ENCODE measurements around the gene PROKR1.
A peak's percentile ranks its signal among the peaks of the same experiment; 100 is the strongest.
"Not testable (repeated sequence)": the region's sequence is repeated elsewhere in the genome, so short reads cannot be mapped to it uniquely, and the experiment has no call there.

Gene PROKR1

GRCh38 chr2:68659081-68659480, 15.7 kb downstream of the PROKR1 start:
- no peak for DNase-seq

GRCh38 chr2:68660658-68661057, 17.3 kb downstream of the PROKR1 start:
- DNase-seq, result no peak

DNA sequence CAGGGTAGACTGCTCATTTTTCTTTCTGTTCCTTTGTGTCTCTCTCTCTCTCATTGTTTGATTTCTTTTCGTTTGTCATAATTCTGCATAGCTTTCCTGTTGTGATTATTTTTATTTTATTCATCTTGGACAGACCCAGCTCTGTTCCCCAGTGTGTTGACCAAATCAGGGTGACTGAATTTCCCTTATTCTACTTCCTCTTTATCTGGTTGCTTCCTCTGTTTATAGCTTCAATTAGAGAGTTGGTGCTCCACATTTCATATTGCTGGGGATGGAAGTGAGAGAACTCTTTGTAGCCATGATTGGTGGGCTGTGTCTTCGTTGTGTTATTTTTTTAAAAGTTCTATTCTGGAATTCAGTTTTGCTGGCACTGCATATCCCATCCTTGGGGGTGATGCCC, 19.1 kb downstream of the PROKR1 start:
- peak; percentile 65 to 77 for DNase-seq

DNA sequence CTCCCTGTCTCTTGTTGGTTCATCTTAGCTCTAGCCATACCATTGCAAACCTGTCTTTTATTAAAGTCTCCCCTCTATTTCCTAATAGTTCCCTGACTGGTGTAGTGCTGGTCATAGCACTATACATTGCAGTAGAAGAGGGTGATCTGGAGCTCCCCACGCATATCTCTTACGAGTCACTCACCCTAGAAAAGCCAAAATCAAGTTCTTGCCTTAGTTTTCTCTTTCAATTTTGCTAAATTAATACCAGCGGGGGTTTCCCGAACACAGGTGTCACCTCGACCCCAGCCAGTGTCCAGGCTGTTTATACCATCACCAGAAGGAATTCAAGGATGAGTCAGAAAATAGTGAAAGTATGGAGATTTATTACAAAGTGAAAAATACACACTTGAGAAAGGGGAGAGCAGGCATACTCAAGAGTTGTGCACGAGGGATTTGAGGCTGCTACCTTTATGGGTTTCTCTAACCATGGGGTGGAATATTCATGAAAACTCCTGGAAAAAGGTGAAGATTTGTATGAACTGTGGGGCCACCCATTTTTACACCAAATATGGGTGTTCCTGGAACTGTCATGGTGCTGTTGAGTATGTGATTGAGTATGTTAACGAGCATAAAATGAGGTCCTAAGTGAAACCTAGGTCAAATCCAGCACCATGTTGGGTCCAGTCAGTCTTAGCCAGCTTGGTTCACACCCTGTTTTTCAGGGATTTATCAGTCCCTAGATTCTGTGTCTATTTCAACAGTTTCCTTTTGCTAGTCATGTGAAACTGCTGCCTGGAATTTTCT, 20.2 kb downstream of the PROKR1 start:
- no peak for DNase-seq

DNA sequence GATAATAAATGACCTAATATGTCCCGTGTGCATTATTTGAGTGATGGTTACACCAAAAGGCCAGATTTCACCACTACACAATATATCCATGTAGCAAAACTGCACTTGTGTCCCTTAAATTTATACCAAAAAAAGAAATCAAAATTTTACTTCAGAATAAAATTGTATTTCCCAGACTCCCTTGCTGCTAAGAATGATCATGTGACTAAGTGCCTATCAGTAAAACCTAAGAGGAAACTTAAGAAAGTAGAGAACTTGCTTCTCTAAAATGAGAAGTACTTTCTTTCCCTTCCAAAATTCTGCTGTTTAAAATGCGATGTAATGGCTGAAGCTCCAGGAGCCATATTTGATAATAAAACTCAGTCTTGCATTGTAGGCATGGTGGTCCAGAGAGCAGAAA, 24.0 kb downstream of the PROKR1 start:
- DNase-seq, result no peak

GRCh38 chr2:68669651-68670050, 26.3 kb downstream of the PROKR1 start:
- no peak for DNase-seq

GRCh38 chr2:68671961-68672360, 28.6 kb downstream of the PROKR1 start:
- DNase-seq, result no peak

- no peak for DNase-seq
Observed at GRCh38 chr2:68673631-68674030, 30.3 kb downstream of the PROKR1 start.

DNA sequence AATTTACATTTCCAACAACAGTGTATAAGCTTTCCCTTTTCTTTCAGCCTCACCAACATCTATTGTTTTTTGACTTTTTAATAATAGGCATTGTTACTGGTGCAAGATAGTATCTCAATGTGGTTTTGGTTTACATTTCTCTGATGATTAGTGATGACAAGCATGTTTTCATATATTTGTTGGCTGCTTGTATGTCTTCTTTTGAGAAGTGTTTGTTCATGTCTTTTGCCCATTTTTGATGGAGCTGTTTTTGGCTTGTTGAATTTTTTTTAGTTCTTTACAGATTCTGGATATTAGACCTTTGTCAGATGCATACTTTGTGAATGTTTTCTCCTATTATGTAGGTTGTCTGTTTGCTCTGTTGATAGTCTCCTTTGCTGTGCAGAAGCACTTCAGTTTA, 32.1 kb downstream of the PROKR1 start:
- DNase-seq, result no peak

- DNase-seq, result not testable (repeated sequence)
Observed at GRCh38 chr2:68677837-68678236, 34.5 kb downstream of the PROKR1 start.

DNA sequence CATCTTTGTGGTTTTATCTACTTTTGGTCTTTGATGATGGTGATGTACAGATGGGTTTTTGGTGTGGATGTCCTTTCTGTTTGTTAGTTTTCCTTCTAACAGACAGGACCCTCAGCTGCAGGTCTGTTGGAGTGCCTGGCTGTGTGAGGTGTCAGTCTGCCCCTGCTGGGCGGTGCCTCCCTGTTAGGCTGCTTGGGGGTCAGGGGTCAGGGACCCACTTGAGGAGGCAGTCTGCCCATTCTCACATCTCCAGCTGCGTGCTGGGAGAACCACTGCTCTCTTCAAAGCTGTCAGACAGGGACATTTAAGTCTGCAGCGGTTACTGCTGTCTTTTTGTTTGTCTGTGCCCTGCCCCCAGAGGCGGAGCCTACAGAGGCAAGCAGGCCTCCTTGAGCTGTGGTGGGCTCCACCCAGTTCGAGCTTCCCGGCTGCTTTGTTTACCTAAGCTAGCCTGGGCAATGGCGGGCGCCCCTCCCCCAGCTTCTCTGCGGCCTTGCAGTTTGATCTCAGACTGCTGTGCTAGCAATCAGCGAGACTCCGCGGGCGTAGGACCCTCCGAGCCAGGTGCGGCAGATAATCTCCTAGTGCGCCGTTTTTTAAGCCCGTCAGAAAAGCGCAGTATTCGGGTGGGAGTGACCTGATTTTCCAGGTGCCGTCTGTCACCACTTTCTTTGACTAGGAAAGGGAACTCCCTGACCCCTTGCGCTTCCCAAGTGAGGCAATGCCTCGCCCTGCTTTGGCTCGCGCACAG, 36.0 kb downstream of the PROKR1 start:
- not testable (repeated sequence) for DNase-seq

DNA sequence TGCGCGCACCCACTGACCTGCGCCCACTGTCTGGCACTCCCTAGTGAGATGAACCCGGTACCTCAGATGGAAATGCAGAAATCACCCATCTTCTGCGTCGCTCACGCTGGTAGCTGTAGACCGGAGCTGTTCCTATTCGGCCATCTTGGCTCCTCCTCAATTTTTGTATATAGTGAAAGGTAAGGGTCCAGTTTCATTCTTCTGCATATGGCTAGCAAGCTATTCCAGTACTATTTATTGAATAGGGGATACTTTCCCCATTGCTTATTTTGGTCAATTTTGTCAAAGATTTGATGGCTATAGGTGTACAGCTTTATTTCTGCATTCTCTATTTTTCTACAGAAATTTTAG, 36.5 kb downstream of the PROKR1 start:
- not testable (repeated sequence) for DNase-seq

DNA sequence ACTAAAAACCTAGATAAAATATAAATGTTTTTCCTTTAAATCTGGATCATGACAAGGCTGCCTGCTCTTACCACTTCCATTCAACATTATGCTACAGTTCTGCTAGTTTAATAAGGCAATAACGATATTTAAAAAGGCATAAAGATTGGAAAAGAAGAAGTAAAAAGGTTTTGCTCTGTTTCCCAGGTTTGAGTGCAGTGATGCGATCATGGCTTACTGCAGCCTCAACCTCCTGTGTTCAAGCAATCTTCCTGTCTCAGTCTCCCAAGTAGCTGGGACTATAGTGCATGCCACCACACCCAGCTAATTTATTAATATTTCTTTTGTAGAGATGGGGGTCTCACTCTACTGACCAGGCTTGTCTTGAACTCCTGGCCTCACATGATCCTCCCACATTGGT, 40.8 kb downstream of the PROKR1 start:
- no peak for DNase-seq

- no peak for DNase-seq
Observed at GRCh38 chr2:68686178-68686577, 42.8 kb downstream of the PROKR1 start.

DNA sequence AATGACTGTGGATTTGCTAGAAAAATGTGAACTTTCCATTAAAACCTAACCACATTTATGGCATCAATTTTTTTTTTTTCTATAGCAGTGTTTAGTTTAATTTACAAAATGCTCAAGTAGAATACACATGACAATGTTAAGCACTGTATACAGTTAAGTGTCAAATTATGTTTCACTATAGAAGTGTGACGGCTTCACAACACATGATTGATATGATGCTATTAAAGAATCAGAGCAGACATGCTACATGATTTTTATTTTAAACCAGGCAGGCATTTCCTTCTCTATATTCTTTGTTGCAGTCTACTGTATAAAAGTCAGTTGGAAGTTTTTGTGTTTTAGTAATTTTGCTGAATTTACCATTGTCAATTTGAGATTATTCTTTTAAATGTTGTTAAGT, 43.6 kb downstream of the PROKR1 start:
- no peak for DNase-seq

DNA sequence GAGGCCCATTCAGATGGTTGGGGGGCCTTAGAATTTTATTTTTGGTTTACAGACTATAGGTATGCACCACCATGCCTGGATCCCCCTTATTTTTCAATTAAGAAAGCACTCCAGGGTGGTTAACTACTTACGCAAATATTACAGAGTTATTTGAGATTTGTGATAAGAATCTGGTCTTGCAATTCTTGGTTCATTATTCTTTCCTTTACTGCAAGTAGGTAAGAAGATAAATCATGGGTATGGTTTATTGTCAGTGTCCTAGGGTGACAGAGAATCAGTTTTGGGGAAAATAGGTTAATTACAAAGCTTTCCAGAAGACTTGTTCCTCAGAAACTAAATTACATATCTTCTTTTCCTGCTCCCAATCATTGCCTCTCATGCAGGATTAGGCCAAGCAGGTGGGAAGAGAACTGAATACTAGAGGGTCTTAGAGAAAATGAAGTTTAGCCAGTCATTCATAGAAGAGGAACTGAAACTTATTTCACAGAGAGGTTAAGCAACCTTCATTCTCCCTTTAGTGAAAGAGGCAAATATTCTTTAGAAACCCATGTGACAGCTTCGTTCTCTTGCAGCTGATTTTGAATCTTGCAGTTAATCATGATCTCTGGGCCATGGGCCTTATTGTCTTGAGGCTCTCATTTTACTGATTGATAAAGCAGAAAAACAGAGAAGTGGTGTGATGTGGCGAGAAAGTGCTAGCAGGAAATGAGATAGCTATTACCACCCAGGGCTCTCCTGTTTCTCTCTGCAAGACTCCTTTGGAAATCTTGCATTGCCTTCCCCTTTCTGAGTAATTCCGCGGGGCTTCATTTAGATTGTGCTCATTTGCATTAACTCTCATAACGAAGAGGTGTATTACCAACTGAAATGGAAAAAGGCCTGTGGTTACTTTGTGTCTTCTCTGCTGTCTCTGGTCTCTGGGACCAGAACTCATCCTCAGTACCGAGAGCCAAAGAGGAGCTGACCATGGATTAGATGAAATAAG, 46.5 kb downstream of the PROKR1 start:
- DNase-seq, result peak; percentile 67 to 77

GRCh38 chr2:68690851-68691250, 47.5 kb downstream of the PROKR1 start:
- DNase-seq, result no peak

DNA sequence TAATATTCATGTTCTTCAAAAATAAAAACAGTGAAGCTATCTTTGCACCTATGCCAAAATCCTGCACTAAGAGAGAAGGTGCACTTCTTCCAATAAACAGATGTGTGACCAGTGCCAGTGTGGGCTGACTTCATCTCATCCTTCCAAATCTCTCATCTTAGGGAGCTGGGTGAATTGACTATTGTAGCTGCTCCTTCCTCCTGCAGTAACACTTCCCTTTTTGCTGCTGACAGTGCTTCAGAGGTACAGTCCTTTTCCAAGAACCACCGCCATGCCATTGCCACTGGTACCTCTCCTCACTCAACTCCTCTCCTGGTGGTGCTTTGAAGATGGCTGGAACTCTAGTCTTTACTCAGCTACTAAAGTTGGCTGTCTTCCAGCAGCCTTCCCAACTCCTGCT, 49.1 kb downstream of the PROKR1 start:
- DNase-seq, result peak; percentile 64 to 68

DNA sequence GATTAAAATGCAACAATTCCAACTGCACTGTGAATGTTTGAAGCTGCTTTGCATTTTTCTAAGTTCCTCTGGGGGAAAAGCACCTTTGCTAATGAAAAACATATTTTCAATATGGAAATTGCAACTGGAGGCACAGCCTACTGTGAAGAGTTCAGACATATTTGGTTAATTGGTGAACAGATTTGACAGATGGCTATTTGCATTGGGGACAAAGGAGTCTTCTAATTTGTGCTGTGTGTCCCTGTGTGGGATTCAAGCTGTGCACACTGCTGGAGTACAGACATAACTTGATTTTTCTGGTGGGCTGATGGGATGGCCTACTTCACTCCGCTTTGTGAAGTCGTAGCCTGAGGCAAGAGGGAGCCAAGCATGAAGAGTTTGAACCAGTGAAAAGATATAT, 50.6 kb downstream of the PROKR1 start:
- no peak for DNase-seq

DNA sequence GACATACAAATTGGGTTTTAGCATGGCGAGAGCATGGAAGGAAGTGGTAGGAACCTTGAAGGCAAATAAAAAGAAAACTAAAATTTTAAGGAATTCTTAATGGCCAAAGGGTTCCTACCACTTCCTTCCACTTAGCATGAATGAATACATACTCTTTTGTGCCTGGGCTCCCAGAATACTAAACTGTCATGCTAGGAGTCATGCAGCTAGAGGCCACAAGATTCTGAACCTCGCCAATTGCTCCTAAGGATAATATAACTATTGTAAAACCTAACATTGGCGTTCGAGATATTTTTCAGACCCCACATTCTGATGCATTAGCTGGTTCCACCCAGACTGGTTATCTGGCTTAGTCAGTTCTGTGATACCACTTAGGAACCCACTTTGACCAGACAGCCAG, 52.6 kb downstream of the PROKR1 start:
- DNase-seq, result no peak

GRCh38 chr2:68696554-68696953, 53.2 kb downstream of the PROKR1 start:
- DNase-seq, result no peak

- no peak for DNase-seq
Observed at GRCh38 chr2:68698567-68699377, 55.4 kb downstream of the PROKR1 start.
